ENCODE measurements around the gene MYO18A. TPM values are rescaled to one million over a fixed set of nuclear protein-coding genes. Genes with fewer than 3 reads are reported as not detected.

Gene MYO18A
- polyA plus RNA-seq, 1 donor (not counting 4 experiments of a cell fraction or from before 2014, with no cell fraction given): 20.0 TPM

- no peak for FAIRE-seq
- H3K9ac ChIP-seq (ENCODE audit: control insufficient read depth, extremely low read depth, insufficient read depth, low read length): no peak overlapping the region
- H3K9me3 ChIP-seq (ENCODE audit: control insufficient read depth, low read depth, low read length): no peaks in the 10 kb centered on the region
- dilution Hi-C loops (cut with MboI; ENCODE audit: extremely low pct_ligation_motif_present, low sequenced_read_pairs): no loop called here
- H2AFZ ChIP-seq (ENCODE audit: control insufficient read depth, low read length): no peak overlapping the region
- H3K36me3 ChIP-seq (ENCODE audit: control insufficient read depth in 2 of 2, extremely low read depth in 1 of 2, insufficient read depth in 2 of 2, low read length in 2 of 2): no peaks in the 10 kb centered on the region
- no peak for DNase-seq (ENCODE audit: low read depth, low spot score)
- peaks cover 41% of the 10 kb centered on the region for H3K27me3 ChIP-seq (ENCODE audit: control insufficient read depth, extremely low read depth, insufficient read depth, low read length)
- no peaks in the 10 kb centered on the region for H3K9me1 ChIP-seq (ENCODE audit: control insufficient read depth, extremely low read depth, insufficient read depth, low read length)
- no peaks in the 10 kb centered on the region for H4K20me1 ChIP-seq (ENCODE audit: control insufficient read depth, extremely low read depth, insufficient read depth, low read length)
- H3K4me2 ChIP-seq (ENCODE audit: control insufficient read depth, extremely low read depth, insufficient read depth, low read depth, low read length): no peak overlapping the region
- no peaks in the 10 kb centered on the region for H3K79me2 ChIP-seq (ENCODE audit: control insufficient read depth, insufficient read depth, low read length)
- TF ChIP-seq EZH2 (IDR thresholded peaks at IDR 0.05; ENCODE audit: low read length) (no peak), CTCF (optimal IDR thresholded peaks at IDR 0.05 in 1 of 3, IDR thresholded peaks at IDR 0.05 in 1 of 3, conservative IDR thresholded peaks at IDR 0.05 in 1 of 3; ENCODE audit: extremely low read depth in 1 of 3, insufficient read depth in 2 of 3, low read length in 3 of 3) (no peak)
- no peak overlapping the region for H3K4me3 ChIP-seq (ENCODE audit: control insufficient read depth in 2 of 3, extremely low read depth in 1 of 3, insufficient read depth in 2 of 3, low read depth in 1 of 3, low read length in 3 of 3)
- no peaks in the 10 kb centered on the region for H3K4me1 ChIP-seq (ENCODE audit: control insufficient read depth, extremely low read depth, insufficient read depth, low read length)
- no peak overlapping the region for H3K27ac ChIP-seq (ENCODE audit: control insufficient read depth, insufficient read depth, low read length)
These were observed 130.0 kb downstream of the MYO18A start for GRCh38 chr17:29050176-29050575.

GRCh38 chr17:29049541-29050145, 130.6 kb downstream of the MYO18A start:
- TF ChIP-seq CTCF (optimal IDR thresholded peaks at IDR 0.05 in 1 of 3, IDR thresholded peaks at IDR 0.05 in 1 of 3, conservative IDR thresholded peaks at IDR 0.05 in 1 of 3; ENCODE audit: extremely low read depth in 1 of 3, insufficient read depth in 2 of 3, low read length in 3 of 3) (no peak), EZH2 (IDR thresholded peaks at IDR 0.05; ENCODE audit: low read length) (no peak)
- no peak for FAIRE-seq
- Histone ChIP-seq H3K9me3 (ENCODE audit: control insufficient read depth, low read depth, low read length) (no peaks in the 10 kb centered on the region), H3K27me3 (ENCODE audit: control insufficient read depth, extremely low read depth, insufficient read depth, low read length) (peaks cover 36% of the 10 kb centered on the region), H2AFZ (ENCODE audit: control insufficient read depth, low read length) (no peak overlapping the region), H3K4me3 (ENCODE audit: control insufficient read depth in 2 of 3, extremely low read depth in 1 of 3, insufficient read depth in 2 of 3, low read depth in 1 of 3, low read length in 3 of 3) (no peak overlapping the region), H3K9me1 (ENCODE audit: control insufficient read depth, extremely low read depth, insufficient read depth, low read length) (no peaks in the 10 kb centered on the region), H3K36me3 (ENCODE audit: control insufficient read depth in 2 of 2, extremely low read depth in 1 of 2, insufficient read depth in 2 of 2, low read length in 2 of 2) (no peaks in the 10 kb centered on the region), H3K4me2 (ENCODE audit: control insufficient read depth, extremely low read depth, insufficient read depth, low read depth, low read length) (no peak overlapping the region), H3K79me2 (ENCODE audit: control insufficient read depth, insufficient read depth, low read length) (no peaks in the 10 kb centered on the region), H3K4me1 (ENCODE audit: control insufficient read depth, extremely low read depth, insufficient read depth, low read length) (no peaks in the 10 kb centered on the region), H4K20me1 (ENCODE audit: control insufficient read depth, extremely low read depth, insufficient read depth, low read length) (no peaks in the 10 kb centered on the region), H3K27ac (ENCODE audit: control insufficient read depth, insufficient read depth, low read length) (no peak overlapping the region), H3K9ac (ENCODE audit: control insufficient read depth, extremely low read depth, insufficient read depth, low read length) (no peak overlapping the region)
- dilution Hi-C loops (cut with MboI; ENCODE audit: extremely low pct_ligation_motif_present, low sequenced_read_pairs): no loop called here
- no peak for DNase-seq (ENCODE audit: low read depth, low spot score)

All from keratinocyte (primary cell).